H1 (cell line): Measurements from ENCODE around the gene ALDH1L2. TPM values are rescaled to one million over a fixed set of nuclear protein-coding genes. Genes with fewer than 3 reads are reported as not detected.

Experiments
- CTCF ChIA-PET: fragments of 300-600 bp; sonication (Branson Sonifier 250); formaldehyde crosslinking; loops from one replicate; lab custom pipeline; 2021; ENCODE audit not compliant: partially characterized antibody; lab: Charles Lee
- POLR2A ChIA-PET: fragments of 300-600 bp; sonication (Branson Sonifier 250); formaldehyde crosslinking; loops from one replicate; lab custom pipeline; 2021; ENCODE audit warnings: inconsistent platforms; ENCODE audit not compliant: partially characterized antibody; lab: Charles Lee
- DNase-seq, 2 experiments: peaks; one replicate each; pipeline versions ENCODE4 v3.0.0 to v3.0.0-alpha.2; 2010 to 2022; ENCODE audit warnings: low spot score in 2 of 2, low read depth in 1 of 2, mixed read lengths in 1 of 2
- FAIRE-seq: peaks from 2 replicates; lab custom pipeline; 2011; peaks lifted over from hg19 to GRCh38; lab: Jason Lieb, UNC
- H2AFZ ChIP-seq: 2 replicates; pipeline ENCODE4 v1.8.1; 2012; ENCODE audit warnings: low read length, inconsistent platforms
- H2AK5ac ChIP-seq: 2 replicates; pipeline ENCODE4 v1.6.1; 2013; ENCODE audit warnings: low read depth, low read length
- H2BK120ac ChIP-seq: replicated peaks from 2 replicates; pipeline ENCODE3; 2013; ENCODE audit warnings: low read depth, low read length, inconsistent platforms
- H2BK12ac ChIP-seq: 2 replicates; pipeline ENCODE4 v1.6.1; 2013; ENCODE audit warnings: low read depth, low read length
- H2BK15ac ChIP-seq: 2 replicates; pipeline ENCODE4 v1.6.1; 2013; ENCODE audit warnings: low read length
- H2BK20ac ChIP-seq: 2 replicates; pipeline ENCODE4 v1.6.1; 2013; ENCODE audit warnings: low read length
- H2BK5ac ChIP-seq: 2 replicates; pipeline ENCODE4 v1.6.1; 2013; ENCODE audit warnings: low read depth, low read length
- H3K14ac ChIP-seq: 2 replicates; pipeline ENCODE4 v1.6.1; 2013; ENCODE audit warnings: inconsistent platforms; ENCODE audit not compliant: insufficient read length
- H3K18ac ChIP-seq: 2 replicates; pipeline ENCODE4 v1.6.1; 2013; ENCODE audit warnings: low read length; ENCODE audit errors: extremely low read depth
- H3K23ac ChIP-seq: 2 replicates; pipeline ENCODE4 v1.6.1; 2013; ENCODE audit warnings: inconsistent platforms; ENCODE audit not compliant: insufficient read length
- H3K23me2 ChIP-seq: 2 replicates; pipeline ENCODE4 v1.6.1; 2013; ENCODE audit warnings: low read depth, low read length
- H3K27ac ChIP-seq: 2 replicates; pipeline ENCODE4 v1.6.1; 2011; ENCODE audit warnings: low read depth, low read length, inconsistent platforms
- H3K27me3 ChIP-seq, 4 experiments: replicated peaks in 1 of 4; 1 replicate in 1 of 4; 2 replicates in 3 of 4; pipeline versions ENCODE4 v1.6.1 to v1.8.1; 2011 to 2013; ENCODE audit warnings: low read length in 3 of 4, mild to moderate bottlenecking in 3 of 4, inconsistent platforms in 2 of 4, mixed read lengths in 2 of 4, moderate library complexity in 1 of 4; ENCODE audit not compliant: control insufficient read depth in 3 of 4, insufficient read depth in 3 of 4; ENCODE audit errors: extremely low read depth in 1 of 4
- H3K36me3 ChIP-seq, 4 experiments: 2 replicates each; pipeline versions ENCODE4 v1.6.1 to v1.8.1; 2011 to 2013; ENCODE audit warnings: mild to moderate bottlenecking in 4 of 4, low read length in 3 of 4, moderate library complexity in 2 of 4, control low read depth in 1 of 4, inconsistent platforms in 1 of 4; ENCODE audit not compliant: insufficient read depth in 4 of 4, control insufficient read depth in 2 of 4
- H3K4ac ChIP-seq: replicated peaks from 2 replicates; pipeline ENCODE3; 2013; ENCODE audit warnings: low read length, low read depth, mixed read lengths, inconsistent platforms; ENCODE audit not compliant: insufficient read length
- H3K4me1 ChIP-seq, 4 experiments: replicated peaks in 1 of 4; 1 replicate in 1 of 4; 2 replicates in 3 of 4; pipeline versions ENCODE4 v1.6.1 to v1.8.1; 2011 to 2013; ENCODE audit warnings: low read length in 3 of 4, inconsistent platforms in 2 of 4, mixed read lengths in 1 of 4; ENCODE audit not compliant: insufficient read depth in 4 of 4, control insufficient read depth in 3 of 4
- H3K4me2 ChIP-seq, 2 experiments: 2 replicates each; pipeline versions ENCODE4 v1.6.1 to v1.8.1; 2011 to 2013; ENCODE audit warnings: low read depth in 2 of 2, low read length in 2 of 2, control low read depth in 1 of 2, inconsistent platforms in 1 of 2, mild to moderate bottlenecking in 1 of 2; ENCODE audit not compliant: insufficient read depth in 1 of 2
- H3K4me3 ChIP-seq, 4 experiments: fragments of 200-600, 300-600 bp in 1 of 4; sonication (generic), shearing (Covaris generic), sonication (Bioruptor Twin) in 1 of 4; 2 replicates each; pipeline versions ENCODE4 v1.5.1 to v1.8.1; 2011 to 2016; ENCODE audit warnings: low read length in 4 of 4, low read depth in 3 of 4, control low read depth in 2 of 4, inconsistent platforms in 2 of 4, mild to moderate bottlenecking in 2 of 4, mixed read lengths in 1 of 4, moderate library complexity in 1 of 4; ENCODE audit not compliant: insufficient read depth in 2 of 4; ENCODE audit errors: extremely low read depth in 1 of 4
- H3K56ac ChIP-seq: replicated peaks from 2 replicates; pipeline ENCODE3; 2013; ENCODE audit warnings: low read depth, mild to moderate bottlenecking, mixed read lengths, low read length, inconsistent platforms; ENCODE audit not compliant: insufficient read length
- H3K79me1 ChIP-seq: 2 replicates; pipeline ENCODE4 v1.6.1; 2013; ENCODE audit warnings: low read depth, low read length, control low read depth
- H3K79me2 ChIP-seq, 2 experiments: 2 replicates each; pipeline versions ENCODE4 v1.6.1 to v1.8.1; 2012 to 2013; ENCODE audit warnings: low read length in 2 of 2, mild to moderate bottlenecking in 2 of 2, inconsistent platforms in 1 of 2; ENCODE audit not compliant: insufficient read depth in 2 of 2, control insufficient read depth in 1 of 2
- H3K9ac ChIP-seq, 4 experiments: replicated peaks in 1 of 4; 1 replicate in 1 of 4; 2 replicates in 3 of 4; pipeline versions ENCODE4 v1.6.1 to v1.8.1; 2011 to 2013; ENCODE audit warnings: low read depth in 3 of 4, low read length in 3 of 4, control low read depth in 2 of 4, mild to moderate bottlenecking in 2 of 4, moderate library complexity in 2 of 4, inconsistent platforms in 1 of 4; ENCODE audit errors: extremely low read depth in 1 of 4
- H3K9me3 ChIP-seq, 2 experiments: 2 replicates each; pipeline versions ENCODE4 v1.6.1 to v1.8.1; 2012 to 2013; ENCODE audit warnings: mild to moderate bottlenecking in 2 of 2, moderate library complexity in 2 of 2, control low read depth in 1 of 2, inconsistent platforms in 1 of 2, low read depth in 1 of 2, low read length in 1 of 2, mixed read lengths in 1 of 2; ENCODE audit not compliant: insufficient read depth in 2 of 2
- H4K20me1 ChIP-seq, 2 experiments: replicated peaks in 1 of 2; 2 replicates each; pipeline versions ENCODE3 to v1.8.1; 2011 to 2013; ENCODE audit warnings: inconsistent platforms in 2 of 2, low read length in 2 of 2, mild to moderate bottlenecking in 1 of 2; ENCODE audit not compliant: insufficient read depth in 2 of 2, control insufficient read depth in 1 of 2
- H4K5ac ChIP-seq: 2 replicates; pipeline ENCODE4 v1.6.1; 2013; ENCODE audit warnings: low read length, low read depth, mixed read lengths, inconsistent platforms; ENCODE audit not compliant: insufficient read length
- H4K8ac ChIP-seq: 2 replicates; pipeline ENCODE4 v1.8.0; 2013; ENCODE audit warnings: mild to moderate bottlenecking, moderate library complexity, low read length, inconsistent platforms; ENCODE audit not compliant: insufficient read depth; ENCODE audit errors: extremely low read depth
- H4K91ac ChIP-seq: replicated peaks from 2 replicates; pipeline ENCODE3; 2013; ENCODE audit warnings: low read length, mixed read lengths, inconsistent platforms; ENCODE audit not compliant: insufficient read length
- CBX5 ChIP-seq: fragments of 300-800, 300-1000 bp; sonication (generic); IDR thresholded peaks from 2 replicates; pipeline ENCODE4 v1.7.1; 2016; ENCODE audit warnings: antibody characterized with exemption, low read length, low read depth
- CREB1 ChIP-seq: IDR thresholded peaks from 2 replicates; pipeline ENCODE4 v1.6.1; 2012; ENCODE audit warnings: inconsistent platforms
- WGBS, 2 experiments: shearing (Covaris generic) in 1 of 2; methylation state at CpG; one replicate each; pipeline versions ENCODE4 v1.1.6 to v1.1.7; 2013 to 2015; ENCODE audit warnings: low lambda C conversion rate in 2 of 2, mixed read lengths in 2 of 2, inconsistent platforms in 1 of 2, low coverage in 1 of 2, missing lambda C conversion rate in 1 of 2; ENCODE audit not compliant: insufficient replicate concordance in 2 of 2, insufficient coverage in 1 of 2, insufficient read length in 1 of 2; ENCODE audit errors: extremely low coverage in 1 of 2, missing lambda C conversion rate in 1 of 2; 5-methylcytosine and 5-hydroxymethylcytosine counted together
- polyA plus RNA-seq, 7 experiments: library from polyadenylated mRNA; depleted of rRNA in 3 of 7; stranded (reverse) in 5 of 7; unstranded in 2 of 7; fragments of >200 nt in 5 of 7; fragments of 200-250 nt in 2 of 7; gene quantifications; 1 replicate in 5 of 7; 2 replicates in 1 of 7; 4 replicates in 1 of 7; pipeline versions ENCODE4 v1.2.1 to v1.2.3, GENCODE V29; 2011 to 2013; ENCODE audit warnings: missing spikeins in 2 of 7, mixed read lengths in 2 of 7
- total RNA-seq: library from RNA; stranded (reverse); fragmentation: NEBNext Ultra II Directional; extraction: Animal tissue kit (Norgen Biotek cat#: 25700); gene quantifications from 2 replicates; pipeline ENCODE4 v1.2.1, GENCODE V29; 2021
- TF ChIP-seq, protein P1 (sequence below): IDR thresholded peaks from 2 replicates; pipeline ENCODE4 v1.6.1; 2012; ENCODE audit warnings: inconsistent platforms

The ALDH1L2 gene
- total and polyA plus RNA-seq, 2 of the 8 experiments (the other 6 are each of a cell fraction or from before 2014, with no cell fraction given) = 3.7 to 7.2 TPM

- Histone ChIP-seq H2BK20ac (no peak overlapping the region), H2AK5ac (no peak overlapping the region), H4K5ac (no peak overlapping the region), H3K14ac (no peak overlapping the region), H3K4me1 (no peaks in the 10 kb centered on the region), H3K36me3 (peaks cover 0 to 5% (median 2%) of the 10 kb centered on the region in 4 experiments; a peak in 4 of 8 replicates), H3K4ac (no peak overlapping the region), H3K79me2 (no peaks in the 10 kb centered on the region), H3K56ac (no peak overlapping the region), H2BK120ac (no peak overlapping the region), H3K18ac (no peak overlapping the region), H3K23me2 (no peaks in the 10 kb centered on the region), H4K8ac (no peak overlapping the region), H4K91ac (no peak overlapping the region), H2BK15ac (no peak overlapping the region), H2AFZ (no peak overlapping the region), H3K9ac (no peak overlapping the region), H3K4me2 (no peak overlapping the region), H4K20me1 (peaks cover 0 to 3% of the 10 kb centered on the region in 2 experiments), H2BK12ac (no peak overlapping the region), H3K9me3 (no peaks in the 10 kb centered on the region), H3K79me1 (peaks cover 3% of the 10 kb centered on the region; the same call in 1 of the 2 replicates), H3K4me3 (no peak overlapping the region), H3K27ac (no peak overlapping the region), H2BK5ac (no peak overlapping the region), H3K27me3 (no peaks in the 10 kb centered on the region), H3K23ac (no peak overlapping the region)
- DNase-seq (no peak), FAIRE-seq (no peak)
- TF ChIP-seq CBX5 (no peak), CREB1 (no peak)
- TF ChIP-seq, protein P1, sequence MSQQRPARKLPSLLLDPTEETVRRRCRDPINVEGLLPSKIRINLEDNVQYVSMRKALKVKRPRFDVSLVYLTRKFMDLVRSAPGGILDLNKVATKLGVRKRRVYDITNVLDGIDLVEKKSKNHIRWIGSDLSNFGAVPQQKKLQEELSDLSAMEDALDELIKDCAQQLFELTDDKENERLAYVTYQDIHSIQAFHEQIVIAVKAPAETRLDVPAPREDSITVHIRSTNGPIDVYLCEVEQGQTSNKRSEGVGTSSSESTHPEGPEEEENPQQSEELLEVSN = no peak
- POLR2A ChIA-PET = no interaction called here
- CTCF ChIA-PET = interaction anchor here (0.6 to 1.6 kb wide), 4 partner anchors 23 to 280 kb away, joined by 3 to 6 read pairs (median 4); no protein-coding TSS in a partner anchor
- 91% methylated on average over 2 of the region's 2 CpGs; no CpG with 5 or more reads in 1 of the 2 experiments for WGBS, 2 experiments
Observed at GRCh38 chr12:105014603-105015002, 69.7 kb downstream of the ALDH1L2 start.
